Measurements from ENCODE around the gene UTS2B.

UTS2B gene, protein sequence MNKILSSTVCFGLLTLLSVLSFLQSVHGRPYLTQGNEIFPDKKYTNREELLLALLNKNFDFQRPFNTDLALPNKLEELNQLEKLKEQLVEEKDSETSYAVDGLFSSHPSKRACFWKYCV

DNA sequence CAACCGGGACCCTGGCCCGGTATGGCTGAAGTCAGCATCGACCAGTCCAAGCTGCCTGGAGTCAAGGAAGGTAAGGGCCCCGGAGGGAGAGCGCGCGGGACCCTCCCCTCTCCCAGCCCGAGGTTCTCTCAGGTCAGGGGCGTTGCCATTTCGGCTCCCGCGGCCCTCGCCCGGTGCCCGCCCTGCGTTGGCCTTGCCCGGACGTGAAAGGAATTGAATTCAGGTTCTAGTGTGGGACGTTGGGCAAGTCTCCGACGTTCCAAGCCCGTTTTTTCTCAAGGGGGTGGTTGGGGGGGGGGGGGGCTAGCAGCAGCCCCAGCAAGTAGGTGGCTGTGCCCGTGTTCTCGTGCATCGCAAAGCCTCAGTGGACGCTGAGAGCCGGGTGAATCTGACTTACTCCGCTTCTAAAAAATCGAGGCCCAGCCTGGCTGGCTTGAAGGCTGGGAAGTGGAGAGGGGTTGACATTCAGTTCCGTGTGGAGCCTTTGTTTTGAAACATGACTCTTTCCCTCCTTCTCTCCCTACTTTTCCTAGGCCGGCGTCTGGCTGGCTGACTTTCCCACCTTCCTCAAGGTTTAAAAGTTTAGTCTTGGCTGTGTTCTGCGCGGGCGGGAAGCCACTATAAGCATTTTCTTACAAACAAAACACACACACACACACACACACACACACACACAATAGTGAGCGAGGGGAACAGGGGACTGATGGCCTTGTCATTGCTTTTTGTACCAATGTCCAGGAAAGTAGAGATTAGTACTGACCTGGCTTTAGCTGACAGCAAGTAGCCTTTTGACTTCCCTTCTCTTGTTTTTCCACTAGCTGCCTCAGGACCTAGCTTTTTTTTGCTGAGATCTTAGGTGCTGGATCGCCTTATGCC is at the start of gene UTS2B:
UTS2B (minus strand) TSS at position 873 of the 876 bp plus-strand sequence. CDS start 48,337 bp downstream, outside the sequence.
- H3K4me3 ChIP-seq (ENCODE audit: low read length, poor library complexity, severe bottlenecking) = no peak within 1 kb of the TSS
- H3K4me1 ChIP-seq (ENCODE audit: insufficient read depth, low read length, poor library complexity, severe bottlenecking) = no peaks in the 10 kb centered on the region
- H3K36me3 ChIP-seq (ENCODE audit: insufficient read depth, low read length) = no peaks in the 10 kb centered on the region
- TF ChIP-seq EZH2phosphoT487 (IDR thresholded peaks at IDR 0.05; ENCODE audit: borderline replicate concordance) = no peak
- TF ChIP-seq, protein P1, sequence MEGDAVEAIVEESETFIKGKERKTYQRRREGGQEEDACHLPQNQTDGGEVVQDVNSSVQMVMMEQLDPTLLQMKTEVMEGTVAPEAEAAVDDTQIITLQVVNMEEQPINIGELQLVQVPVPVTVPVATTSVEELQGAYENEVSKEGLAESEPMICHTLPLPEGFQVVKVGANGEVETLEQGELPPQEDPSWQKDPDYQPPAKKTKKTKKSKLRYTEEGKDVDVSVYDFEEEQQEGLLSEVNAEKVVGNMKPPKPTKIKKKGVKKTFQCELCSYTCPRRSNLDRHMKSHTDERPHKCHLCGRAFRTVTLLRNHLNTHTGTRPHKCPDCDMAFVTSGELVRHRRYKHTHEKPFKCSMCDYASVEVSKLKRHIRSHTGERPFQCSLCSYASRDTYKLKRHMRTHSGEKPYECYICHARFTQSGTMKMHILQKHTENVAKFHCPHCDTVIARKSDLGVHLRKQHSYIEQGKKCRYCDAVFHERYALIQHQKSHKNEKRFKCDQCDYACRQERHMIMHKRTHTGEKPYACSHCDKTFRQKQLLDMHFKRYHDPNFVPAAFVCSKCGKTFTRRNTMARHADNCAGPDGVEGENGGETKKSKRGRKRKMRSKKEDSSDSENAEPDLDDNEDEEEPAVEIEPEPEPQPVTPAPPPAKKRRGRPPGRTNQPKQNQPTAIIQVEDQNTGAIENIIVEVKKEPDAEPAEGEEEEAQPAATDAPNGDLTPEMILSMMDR (conservative IDR thresholded peaks at IDR 0.05; ENCODE audit: low read length) = no peak
- H3K9me3 ChIP-seq (ENCODE audit: insufficient read depth, low read depth, low read length) = no peaks in the 10 kb centered on the region
- H4K20me1 ChIP-seq (ENCODE audit: insufficient read depth, low read length, poor library complexity, severe bottlenecking) = no peaks in the 10 kb centered on the region
- no peak within 1 kb of the TSS for H3K4me2 ChIP-seq (ENCODE audit: low read depth, low read length, poor library complexity, severe bottlenecking)
- no peaks in the 10 kb centered on the region for H3K27me3 ChIP-seq (ENCODE audit: insufficient read depth, low read length, poor library complexity, severe bottlenecking)
- no peaks in the 10 kb centered on the region for H3K79me2 ChIP-seq (ENCODE audit: insufficient read depth, low read length)
- H2AFZ ChIP-seq (ENCODE audit: low read length) = no peak within 1 kb of the TSS
- H3K9ac ChIP-seq (ENCODE audit: low read depth, low read length, poor library complexity, severe bottlenecking) = no peak within 1 kb of the TSS
- H3K9me2 ChIP-seq (replicated peaks; ENCODE audit: low read depth, low read length) = no peaks in the 10 kb centered on the region
- no peaks in the 10 kb centered on the region for H3F3A ChIP-seq (ENCODE audit: low read depth)

DNA sequence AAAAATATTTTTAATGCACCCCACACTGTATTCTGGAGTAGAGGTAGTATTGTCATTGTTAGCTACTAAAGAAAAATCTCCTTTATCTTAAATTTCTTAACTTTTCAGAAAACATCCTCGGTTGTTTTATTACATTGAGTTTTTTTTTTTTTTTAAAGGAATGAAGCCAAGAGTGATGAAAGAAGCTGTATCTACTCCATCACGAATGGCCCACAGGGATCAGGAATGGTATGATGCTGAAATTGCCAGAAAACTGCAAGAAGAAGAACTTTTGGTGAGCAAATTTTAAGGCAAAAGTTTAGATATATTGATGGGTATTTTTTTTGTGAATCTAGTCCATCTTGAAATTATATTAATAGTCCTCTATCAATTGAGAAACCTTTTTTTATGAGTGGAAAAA is 49.7 kb upstream of the UTS2B start:
- H3K9ac ChIP-seq (ENCODE audit: low read depth, low read length, poor library complexity, severe bottlenecking) = no peak overlapping the region
- H3K79me2 ChIP-seq (ENCODE audit: insufficient read depth, low read length) = no peaks in the 10 kb centered on the region
- H3K36me3 ChIP-seq (ENCODE audit: insufficient read depth, low read length) = no peaks in the 10 kb centered on the region
- H3K4me3 ChIP-seq (ENCODE audit: low read length, poor library complexity, severe bottlenecking) = no peak overlapping the region
- no peaks in the 10 kb centered on the region for H3K4me1 ChIP-seq (ENCODE audit: insufficient read depth, low read length, poor library complexity, severe bottlenecking)
- TF ChIP-seq, protein P1 (conservative IDR thresholded peaks at IDR 0.05; ENCODE audit: low read length) = no peak
- TF ChIP-seq EZH2phosphoT487 (IDR thresholded peaks at IDR 0.05; ENCODE audit: borderline replicate concordance) = no peak
- H3K9me2 ChIP-seq (replicated peaks; ENCODE audit: low read depth, low read length) = no peaks in the 10 kb centered on the region
- H3K9me3 ChIP-seq (ENCODE audit: insufficient read depth, low read depth, low read length) = no peaks in the 10 kb centered on the region
- no peak overlapping the region for H3K4me2 ChIP-seq (ENCODE audit: low read depth, low read length, poor library complexity, severe bottlenecking)
- no peaks in the 10 kb centered on the region for H3F3A ChIP-seq (ENCODE audit: low read depth)
- no peaks in the 10 kb centered on the region for H4K20me1 ChIP-seq (ENCODE audit: insufficient read depth, low read length, poor library complexity, severe bottlenecking)
- H2AFZ ChIP-seq (ENCODE audit: low read length) = no peak overlapping the region
- H3K27me3 ChIP-seq (ENCODE audit: insufficient read depth, low read length, poor library complexity, severe bottlenecking) = no peaks in the 10 kb centered on the region

DNA sequence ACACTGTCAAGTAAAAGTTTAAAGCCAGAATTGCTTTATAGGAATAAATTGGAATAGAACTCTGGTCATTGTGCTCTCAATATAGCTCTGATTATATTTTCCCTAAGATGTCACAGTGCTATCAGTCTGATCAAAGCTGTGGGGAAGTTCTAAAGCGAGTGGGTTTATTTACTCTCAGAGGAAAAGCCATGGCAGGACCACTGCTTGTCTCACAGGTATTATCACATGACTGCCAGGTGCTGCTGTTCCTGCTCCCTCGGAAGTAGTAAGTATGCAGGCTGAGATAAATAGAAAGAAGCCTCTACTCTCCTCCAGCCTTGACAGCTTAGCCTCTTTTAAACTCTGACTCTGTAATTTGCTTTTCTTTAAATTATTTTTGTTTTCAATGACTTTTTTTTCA is 49.1 kb upstream of the UTS2B start:
- Histone ChIP-seq H3K27me3 (ENCODE audit: insufficient read depth, low read length, poor library complexity, severe bottlenecking) (no peaks in the 10 kb centered on the region), H2AFZ (ENCODE audit: low read length) (no peak overlapping the region), H3K4me1 (ENCODE audit: insufficient read depth, low read length, poor library complexity, severe bottlenecking) (no peaks in the 10 kb centered on the region)

More for the DNA sequence above, 49.1 kb upstream of the UTS2B start:
- H3F3A ChIP-seq (ENCODE audit: low read depth) = no peaks in the 10 kb centered on the region
- no peaks in the 10 kb centered on the region for H3K9me2 ChIP-seq (replicated peaks; ENCODE audit: low read depth, low read length)
- no peak overlapping the region for H3K4me2 ChIP-seq (ENCODE audit: low read depth, low read length, poor library complexity, severe bottlenecking)
- H3K9ac ChIP-seq (ENCODE audit: low read depth, low read length, poor library complexity, severe bottlenecking) = no peak overlapping the region
- no peak overlapping the region for H3K4me3 ChIP-seq (ENCODE audit: low read length, poor library complexity, severe bottlenecking)
- no peak for TF ChIP-seq EZH2phosphoT487 (IDR thresholded peaks at IDR 0.05; ENCODE audit: borderline replicate concordance)
- TF ChIP-seq, protein P1 (conservative IDR thresholded peaks at IDR 0.05; ENCODE audit: low read length) = no peak
- no peaks in the 10 kb centered on the region for H3K79me2 ChIP-seq (ENCODE audit: insufficient read depth, low read length)
- H4K20me1 ChIP-seq (ENCODE audit: insufficient read depth, low read length, poor library complexity, severe bottlenecking) = no peaks in the 10 kb centered on the region
- no peaks in the 10 kb centered on the region for H3K36me3 ChIP-seq (ENCODE audit: insufficient read depth, low read length)
- no peaks in the 10 kb centered on the region for H3K9me3 ChIP-seq (ENCODE audit: insufficient read depth, low read depth, low read length)

Data from Loucy (cell line).